PC-9 (cell line): Measurements from ENCODE around the gene UQCRH. TPM values are rescaled to one million over a fixed set of nuclear protein-coding genes. Genes with fewer than 3 reads are reported as not detected.
A peak's percentile ranks its signal among the peaks of the same experiment; 100 is the strongest.

Experiments used
- BruUV-seq: library from RNA; stranded (reverse); fragments of 400-500 nt; replicated peaks from 2 replicates; lab custom pipeline; 2021; lab: Mats Ljungman, UMichigan
- CTCF ChIA-PET: fragments of 300-600 bp; sonication (Branson Sonifier 250); formaldehyde crosslinking; loops from one replicate; lab custom pipeline; 2022; ENCODE audit warnings: antibody characterized with exemption; lab: Charles Lee
- POLR2A ChIA-PET: fragments of 300-600 bp; sonication (Branson Sonifier 250); formaldehyde crosslinking; loops from one replicate; lab custom pipeline; 2022; ENCODE audit warnings: antibody characterized with exemption; ENCODE audit not compliant: unreplicated experiment; lab: Charles Lee
- DNase-seq, 2 experiments: peaks; one replicate each; pipeline versions ENCODE4 v3.0.0 to v3.0.0-alpha.2; 2015 to 2022; ENCODE audit warnings: mixed read lengths in 1 of 2
- H2AFZ ChIP-seq: fragments of 200-600 bp; sonication (generic); 2 replicates; pipeline ENCODE4 v1.8.1; 2017; ENCODE audit warnings: antibody characterized with exemption
- H3F3A ChIP-seq: fragments of 200-600 bp; sonication (generic); 2 replicates; pipeline ENCODE4 v1.8.1; 2017; ENCODE audit warnings: antibody characterized with exemption, mild to moderate bottlenecking, low read depth; ENCODE audit not compliant: insufficient read depth
- H3K27ac ChIP-seq: fragments of 200-600 bp; sonication (generic); 2 replicates; pipeline ENCODE4 v1.6.1; 2016; ENCODE audit warnings: mixed run types
- H3K27me3 ChIP-seq: fragments of 200-600 bp; sonication (generic); 2 replicates; pipeline ENCODE4 v1.6.1; 2016; ENCODE audit warnings: low read depth, mixed run types; ENCODE audit not compliant: insufficient read depth
- H3K36me3 ChIP-seq: fragments of 200-600 bp; sonication (generic); 2 replicates; pipeline ENCODE4 v1.6.1; 2016; ENCODE audit warnings: low read depth, mixed run types
- H3K4me1 ChIP-seq: fragments of 200-600 bp; sonication (generic); replicated peaks from 2 replicates; pipeline ENCODE4 v1.6.1; 2016; ENCODE audit warnings: mixed run types; ENCODE audit not compliant: insufficient read depth
- H3K4me2 ChIP-seq: fragments of 200-600 bp; sonication (generic); 2 replicates; pipeline ENCODE4 v1.6.1; 2017; ENCODE audit warnings: mixed run types
- H3K4me3 ChIP-seq: fragments of 200-600 bp; sonication (generic); 2 replicates; pipeline ENCODE4 v1.6.1; 2016; ENCODE audit warnings: mixed run types
- H3K79me2 ChIP-seq: fragments of 200-600 bp; sonication (generic); 2 replicates; pipeline ENCODE4 v1.6.1; 2017; ENCODE audit warnings: low read depth, mixed run types
- H3K9me2 ChIP-seq: fragments of 200-600 bp; sonication (generic); 2 replicates; pipeline ENCODE4 v1.8.1; 2017; ENCODE audit warnings: mild to moderate bottlenecking; ENCODE audit not compliant: insufficient read depth
- H3K9me3 ChIP-seq: fragments of 200-600 bp; sonication (generic); 2 replicates; pipeline ENCODE4 v1.8.1; 2016; ENCODE audit warnings: low read depth; ENCODE audit not compliant: insufficient read depth
- H4K20me1 ChIP-seq: fragments of 200-600 bp; sonication (generic); 2 replicates; pipeline ENCODE4 v1.8.1; 2017; ENCODE audit not compliant: insufficient read depth
- EZH2 ChIP-seq: fragments of 200-600 bp; sonication (generic); IDR thresholded peaks from 2 replicates; pipeline ENCODE4 v1.8.0; 2017; ENCODE audit warnings: antibody characterized with exemption, low read depth
- intact Hi-C: fragments of 100-400 bp; cut with micrococcal nuclease; formaldehyde crosslinking; loops from one replicate; pipeline ENCODE4 v1.10.0; 2022; ENCODE audit not compliant: unreplicated experiment
- total RNA-seq: library from RNA; stranded (reverse); gene quantifications from 2 replicates; pipeline ENCODE4 v1.2.3, GENCODE V29; 2021
- TF ChIP-seq, protein P1 (sequence below): fragments of 200-600 bp; sonication (generic); conservative IDR thresholded peaks from 2 replicates; pipeline ENCODE4 v1.6.1; 2017; ENCODE audit warnings: mixed run types, antibody characterized with exemption, mild to moderate bottlenecking, moderate library complexity

Gene UQCRH
- total RNA-seq, 1 experiment from 2014 or later, result 551 TPM

DNA sequence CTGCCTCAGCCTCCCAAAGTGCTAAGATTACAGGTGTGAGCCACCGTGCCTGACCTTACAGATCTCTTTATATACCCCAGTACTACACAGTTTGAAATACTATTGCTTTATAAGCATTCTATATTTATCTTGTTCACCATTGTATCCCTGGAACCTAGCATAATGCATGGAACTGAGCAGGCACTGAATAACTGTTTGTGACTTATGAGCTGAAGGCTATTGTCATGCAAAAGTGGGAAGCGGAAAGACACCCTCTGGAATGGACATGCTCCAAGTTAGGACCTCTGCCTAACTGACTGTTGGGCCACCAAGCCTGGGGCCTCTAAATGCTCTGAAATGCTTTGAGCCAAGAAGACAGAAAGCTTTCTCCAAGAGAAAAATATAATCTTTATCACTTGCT is 8.2 kb upstream of the UQCRH start:
- Histone ChIP-seq H2AFZ (no peak overlapping the region), H3F3A (peaks cover 2% of the 10 kb centered on the region; the same call in 1 of the 2 replicates), H4K20me1 (peaks cover 9% of the 10 kb centered on the region; the same call in 1 of the 2 replicates), H3K9me2 (no peaks in the 10 kb centered on the region), H3K27me3 (no peaks in the 10 kb centered on the region), H3K4me2 (no peak overlapping the region), H3K79me2 (peaks cover 20% of the 10 kb centered on the region), H3K4me3 (no peak overlapping the region), H3K9me3 (no peaks in the 10 kb centered on the region), H3K36me3 (peaks cover 35% of the 10 kb centered on the region), H3K27ac (no peak overlapping the region), H3K4me1 (peaks cover under 1% of the 10 kb centered on the region; the same call in 1 of the 2 replicates)
- intact Hi-C loops, result no loop called here
- BruUV-seq, result no TSS peak
- no peak for TF ChIP-seq EZH2
- TF ChIP-seq, protein P1, sequence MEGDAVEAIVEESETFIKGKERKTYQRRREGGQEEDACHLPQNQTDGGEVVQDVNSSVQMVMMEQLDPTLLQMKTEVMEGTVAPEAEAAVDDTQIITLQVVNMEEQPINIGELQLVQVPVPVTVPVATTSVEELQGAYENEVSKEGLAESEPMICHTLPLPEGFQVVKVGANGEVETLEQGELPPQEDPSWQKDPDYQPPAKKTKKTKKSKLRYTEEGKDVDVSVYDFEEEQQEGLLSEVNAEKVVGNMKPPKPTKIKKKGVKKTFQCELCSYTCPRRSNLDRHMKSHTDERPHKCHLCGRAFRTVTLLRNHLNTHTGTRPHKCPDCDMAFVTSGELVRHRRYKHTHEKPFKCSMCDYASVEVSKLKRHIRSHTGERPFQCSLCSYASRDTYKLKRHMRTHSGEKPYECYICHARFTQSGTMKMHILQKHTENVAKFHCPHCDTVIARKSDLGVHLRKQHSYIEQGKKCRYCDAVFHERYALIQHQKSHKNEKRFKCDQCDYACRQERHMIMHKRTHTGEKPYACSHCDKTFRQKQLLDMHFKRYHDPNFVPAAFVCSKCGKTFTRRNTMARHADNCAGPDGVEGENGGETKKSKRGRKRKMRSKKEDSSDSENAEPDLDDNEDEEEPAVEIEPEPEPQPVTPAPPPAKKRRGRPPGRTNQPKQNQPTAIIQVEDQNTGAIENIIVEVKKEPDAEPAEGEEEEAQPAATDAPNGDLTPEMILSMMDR, result no peak
- no peak for DNase-seq
- CTCF ChIA-PET, result no interaction called here
- POLR2A ChIA-PET, result interaction anchor here (0.7 kb wide), 1 partner anchor 7 kb away, joined by 4 read pairs; no protein-coding TSS in a partner anchor

DNA sequence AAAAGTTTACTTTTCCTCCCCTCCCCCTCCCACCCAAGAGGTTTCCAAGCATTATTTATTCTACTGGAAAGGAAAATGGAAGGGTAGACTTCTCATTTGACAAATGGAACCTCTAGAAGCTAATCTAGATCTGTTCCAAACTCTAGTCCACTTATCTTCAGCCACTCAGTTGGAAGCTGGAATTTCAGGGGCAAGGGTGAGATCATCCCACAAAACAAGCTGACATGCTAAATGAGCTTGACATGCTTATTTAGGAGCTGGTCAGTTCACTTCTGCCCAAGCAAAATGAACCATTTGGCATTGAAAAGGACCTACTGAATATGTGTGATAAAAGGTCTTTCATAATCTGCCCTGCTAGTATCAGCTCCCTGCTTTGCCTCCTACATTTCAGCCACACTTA is 5.1 kb upstream of the UQCRH start:
- no TSS peak for BruUV-seq
- CTCF ChIA-PET, result no interaction called here
- H3K4me3 ChIP-seq, result no peak overlapping the region
- H3K79me2 ChIP-seq, result peaks cover 47% of the 10 kb centered on the region
- no peak for TF ChIP-seq EZH2
- TF ChIP-seq, protein P1, result no peak
- H3K36me3 ChIP-seq, result peaks cover 31% of the 10 kb centered on the region
- H3K4me1 ChIP-seq, result peaks cover 13% of the 10 kb centered on the region
- H3K9me3 ChIP-seq, result no peaks in the 10 kb centered on the region
- H3F3A ChIP-seq, result no peaks in the 10 kb centered on the region; the same call in 1 of the 2 replicates
- H3K27me3 ChIP-seq, result no peaks in the 10 kb centered on the region
- no peak overlapping the region for H3K27ac ChIP-seq
- no peak overlapping the region for H2AFZ ChIP-seq
- no peak overlapping the region for H3K4me2 ChIP-seq
- no peaks in the 10 kb centered on the region for H3K9me2 ChIP-seq
- POLR2A ChIA-PET, result interaction anchor here (0.7 kb wide), 2 partner anchors 13 to 75 kb away, joined by 3 read pairs; no protein-coding TSS in a partner anchor
- peaks cover 9% of the 10 kb centered on the region; the same call in 1 of the 2 replicates for H4K20me1 ChIP-seq
- DNase-seq, result no peak
- intact Hi-C loops, result no loop called here

DNA sequence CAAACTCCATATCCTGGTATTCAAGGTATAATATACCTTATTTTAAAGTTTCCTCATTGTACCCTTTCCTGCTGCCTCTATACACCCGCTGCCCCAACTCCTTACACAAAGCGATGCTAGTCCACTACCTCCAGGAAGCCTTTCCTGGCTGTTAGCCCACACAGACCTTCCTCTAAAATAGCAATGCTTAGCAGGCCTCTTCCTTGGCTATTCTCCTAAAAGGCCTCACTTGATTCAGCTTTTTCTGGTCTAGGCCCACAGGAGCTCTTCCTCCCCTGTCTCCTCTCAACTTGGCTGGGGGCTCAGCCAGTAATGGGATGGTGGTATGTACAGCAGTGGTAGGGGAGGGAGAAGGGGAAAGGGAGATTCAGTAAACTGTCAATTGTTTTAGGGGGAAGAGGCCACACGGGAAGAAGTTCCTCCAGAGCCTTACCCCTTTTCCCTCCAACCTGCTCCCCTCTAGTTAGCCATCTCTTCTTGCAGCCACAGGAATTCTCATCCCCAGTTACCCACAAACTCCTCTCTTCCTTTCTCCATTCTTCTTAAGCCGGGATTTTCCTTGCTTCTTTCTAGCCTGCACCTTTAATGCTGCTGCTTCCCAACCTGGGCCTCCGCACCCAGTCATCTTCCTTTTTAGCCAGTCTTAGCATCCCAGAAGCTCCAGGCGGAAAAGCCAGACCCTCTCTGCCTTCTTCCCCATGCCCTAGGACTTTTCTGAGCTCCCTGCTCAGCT is 2.7 kb upstream of the UQCRH start:
- H3K4me3 ChIP-seq, result peak overlapping the region; percentile 95

More for the DNA sequence above, 2.7 kb upstream of the UQCRH start:
- peaks cover 23% of the 10 kb centered on the region for H3K36me3 ChIP-seq
- no peaks in the 10 kb centered on the region for H3K9me2 ChIP-seq
- H4K20me1 ChIP-seq, result peaks cover 21% of the 10 kb centered on the region
- H3K79me2 ChIP-seq, result peaks cover 71% of the 10 kb centered on the region
- POLR2A ChIA-PET, result interaction anchor here (0.6 kb wide), 2 partner anchors 52 to 820 kb away, joined by 3 to 6 read pairs; no protein-coding TSS in a partner anchor
- H3F3A ChIP-seq, result no peaks in the 10 kb centered on the region; the same call in 1 of the 2 replicates
- H3K4me2 ChIP-seq, result peak overlapping the region; percentile 98
- no peaks in the 10 kb centered on the region for H3K9me3 ChIP-seq
- no peak for DNase-seq
- CTCF ChIA-PET, result interaction anchor here (0.6 kb wide), 1 partner anchor 63 kb away, joined by 3 read pairs; no protein-coding TSS in a partner anchor
- no TSS peak for BruUV-seq
- peaks cover 19% of the 10 kb centered on the region for H3K4me1 ChIP-seq
- TF ChIP-seq, protein P1, result no peak
- no peak for TF ChIP-seq EZH2
- H2AFZ ChIP-seq, result no peak overlapping the region
- H3K27me3 ChIP-seq, result no peaks in the 10 kb centered on the region
- intact Hi-C loops, result no loop called here
- peak overlapping the region; percentile 87; the same call in 1 of the 2 replicates for H3K27ac ChIP-seq
